Measurements from ENCODE around the gene TET2. TPM values are rescaled to one million over a fixed set of nuclear protein-coding genes. Genes with fewer than 3 reads are reported as not detected.

Gene TET2
- total and polyA plus RNA-seq, 7 donors = 2.4 to 30.9 (median 24.6) TPM

DNA sequence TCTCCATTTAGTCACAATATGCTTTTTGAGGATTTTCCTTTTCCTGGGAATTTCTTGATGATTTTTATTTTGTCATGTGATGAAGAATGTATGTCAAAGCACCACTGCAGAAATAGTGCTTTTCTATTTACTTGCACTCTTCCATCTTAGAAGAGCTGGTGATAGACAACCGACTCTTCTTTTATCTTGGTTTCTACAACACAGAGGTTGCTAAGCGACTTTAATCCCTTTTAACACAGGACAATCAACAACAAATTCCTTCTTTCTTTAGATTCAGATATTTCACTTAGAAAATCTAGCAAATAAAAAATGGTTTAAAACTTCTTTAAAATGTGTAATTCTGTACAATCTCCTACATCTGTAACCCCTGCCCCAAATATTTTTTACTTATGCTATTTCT lies 34.6 kb downstream of the TET2 start:
- TF ChIP-seq POLR2A (IDR thresholded peaks at IDR 0.05) = no peak
- TF ChIP-seq EP300 (IDR thresholded peaks at IDR 0.05) = no peak
- TF ChIP-seq POLR2AphosphoS5 (IDR thresholded peaks at IDR 0.05) = no peak
- TF ChIP-seq, protein P1, sequence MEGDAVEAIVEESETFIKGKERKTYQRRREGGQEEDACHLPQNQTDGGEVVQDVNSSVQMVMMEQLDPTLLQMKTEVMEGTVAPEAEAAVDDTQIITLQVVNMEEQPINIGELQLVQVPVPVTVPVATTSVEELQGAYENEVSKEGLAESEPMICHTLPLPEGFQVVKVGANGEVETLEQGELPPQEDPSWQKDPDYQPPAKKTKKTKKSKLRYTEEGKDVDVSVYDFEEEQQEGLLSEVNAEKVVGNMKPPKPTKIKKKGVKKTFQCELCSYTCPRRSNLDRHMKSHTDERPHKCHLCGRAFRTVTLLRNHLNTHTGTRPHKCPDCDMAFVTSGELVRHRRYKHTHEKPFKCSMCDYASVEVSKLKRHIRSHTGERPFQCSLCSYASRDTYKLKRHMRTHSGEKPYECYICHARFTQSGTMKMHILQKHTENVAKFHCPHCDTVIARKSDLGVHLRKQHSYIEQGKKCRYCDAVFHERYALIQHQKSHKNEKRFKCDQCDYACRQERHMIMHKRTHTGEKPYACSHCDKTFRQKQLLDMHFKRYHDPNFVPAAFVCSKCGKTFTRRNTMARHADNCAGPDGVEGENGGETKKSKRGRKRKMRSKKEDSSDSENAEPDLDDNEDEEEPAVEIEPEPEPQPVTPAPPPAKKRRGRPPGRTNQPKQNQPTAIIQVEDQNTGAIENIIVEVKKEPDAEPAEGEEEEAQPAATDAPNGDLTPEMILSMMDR (IDR thresholded peaks at IDR 0.05) = no peak
- intact Hi-C loops (cut with DNase I) = no loop called here
- H3K27ac ChIP-seq = no peak overlapping the region
- H3K4me3 ChIP-seq = no peak overlapping the region
- H3K9me3 ChIP-seq = no peaks in the 10 kb centered on the region
- no peaks in the 10 kb centered on the region for H3K27me3 ChIP-seq
- no peak for DNase-seq
- H3K4me1 ChIP-seq = peaks cover 0 to 21% (median 14%) of the 10 kb centered on the region in 4 donors
- 76 to 83% methylated on average over 2 of the region's 2 CpGs for WGBS, 2 donors
- no peaks in the 10 kb centered on the region for H3K36me3 ChIP-seq

DNA sequence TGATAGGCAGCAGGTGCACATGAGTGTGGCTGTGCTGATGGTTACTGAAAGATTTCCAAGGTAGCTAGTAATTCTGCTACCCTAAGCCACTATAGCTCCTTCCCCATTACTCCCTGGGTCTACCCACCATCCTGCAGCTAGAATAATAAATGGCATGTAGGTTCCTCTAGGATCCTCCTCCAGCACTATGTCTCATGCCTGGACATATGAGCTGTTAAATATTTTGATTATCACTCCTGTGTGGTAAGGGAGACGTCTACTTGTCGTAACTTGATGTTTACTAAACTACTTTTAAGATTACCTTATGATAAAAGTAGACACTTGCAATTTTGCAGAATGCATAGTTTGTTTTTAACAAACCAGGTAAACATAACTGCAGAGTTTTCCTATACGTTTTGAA lies 35.5 kb downstream of the TET2 start:
- TF ChIP-seq POLR2A (IDR thresholded peaks at IDR 0.05) (no peak), EP300 (IDR thresholded peaks at IDR 0.05) (no peak), POLR2AphosphoS5 (IDR thresholded peaks at IDR 0.05) (no peak)
- TF ChIP-seq, protein P1 (IDR thresholded peaks at IDR 0.05) = no peak
- WGBS, 2 donors = 67 to 84% methylated on average over 3 of the region's 3 CpGs

DNA sequence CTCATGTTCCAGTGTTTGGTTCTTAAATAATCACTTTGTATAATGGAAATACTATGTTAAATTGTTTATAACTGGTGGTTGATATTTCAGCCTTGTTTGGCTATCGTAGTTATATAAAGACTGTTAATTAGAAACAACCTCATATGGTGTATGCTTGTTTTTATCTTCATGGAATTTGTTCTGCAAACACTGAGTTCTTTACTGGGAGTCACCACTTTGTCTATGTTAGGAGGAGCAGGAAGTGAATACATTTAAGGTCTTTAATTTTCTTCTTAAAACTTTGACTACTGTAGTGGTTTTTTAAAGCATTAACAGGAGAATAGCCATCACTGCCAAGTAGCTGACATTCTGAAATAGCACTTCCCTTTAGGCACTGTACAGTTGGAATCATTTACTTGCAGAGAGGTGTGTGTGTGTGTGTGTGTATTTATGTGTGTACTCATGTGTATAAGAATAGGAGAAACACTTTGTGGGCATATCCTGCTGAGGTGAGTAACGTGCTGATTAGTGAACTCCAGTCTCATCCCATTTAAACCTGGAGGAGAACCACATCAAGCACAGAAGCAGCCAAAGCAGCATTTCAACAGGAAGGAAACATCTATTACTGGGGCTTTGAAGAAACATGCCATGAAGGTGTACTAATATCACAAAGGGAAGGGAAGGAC lies 37.8 kb downstream of the TET2 start:
- H3K27me3 ChIP-seq = no peaks in the 10 kb centered on the region

More for the DNA sequence above, 35.5 kb downstream of the TET2 start:
- Histone ChIP-seq H3K36me3 (no peaks in the 10 kb centered on the region), H3K27me3 (no peaks in the 10 kb centered on the region), H3K4me3 (no peak overlapping the region), H3K4me1 (peaks cover 0 to 27% (median 16%) of the 10 kb centered on the region in 4 donors), H3K9me3 (no peaks in the 10 kb centered on the region), H3K27ac (no peak overlapping the region)
- intact Hi-C loops (cut with DNase I) = no loop called here
- DNase-seq = no peak

GRCh38 chr4:105186701-105187161 lies 40.1 kb downstream of the TET2 start:
- 83 to 87% methylated on average over 2 of the region's 2 CpGs for WGBS, 2 donors
- intact Hi-C loops (cut with DNase I) = no loop called here
- Histone ChIP-seq H3K9me3 (no peaks in the 10 kb centered on the region), H3K36me3 (no peaks in the 10 kb centered on the region), H3K4me1 (peaks cover 0 to 36% (median 22%) of the 10 kb centered on the region in 4 donors), H3K27me3 (no peaks in the 10 kb centered on the region), H3K4me3 (no peak overlapping the region), H3K27ac (no peak overlapping the region)
- no peak for DNase-seq
- no peak for TF ChIP-seq POLR2AphosphoS5 (IDR thresholded peaks at IDR 0.05)
- TF ChIP-seq, protein P1 (IDR thresholded peaks at IDR 0.05) = no peak
- TF ChIP-seq EP300 (IDR thresholded peaks at IDR 0.05) = no peak
- no peak for TF ChIP-seq POLR2A (IDR thresholded peaks at IDR 0.05)

More for the DNA sequence above, 37.8 kb downstream of the TET2 start:
- H3K27ac ChIP-seq = no peak overlapping the region
- H3K4me3 ChIP-seq = no peak overlapping the region
- WGBS, 2 donors = 14 to 40% methylated on average over 2 of the region's 2 CpGs
- H3K4me1 ChIP-seq = peaks cover 0 to 27% (median 16%) of the 10 kb centered on the region in 4 donors
- no peak for TF ChIP-seq EP300 (IDR thresholded peaks at IDR 0.05)
- TF ChIP-seq, protein P1 (IDR thresholded peaks at IDR 0.05) = no peak
- no peak for TF ChIP-seq POLR2AphosphoS5 (IDR thresholded peaks at IDR 0.05)
- TF ChIP-seq POLR2A (IDR thresholded peaks at IDR 0.05) = no peak
- H3K9me3 ChIP-seq = no peaks in the 10 kb centered on the region
- intact Hi-C loops (cut with DNase I) = no loop called here
- no peaks in the 10 kb centered on the region for H3K36me3 ChIP-seq
- DNase-seq = no peak

All from sigmoid colon (tissue), 7 donors.